Ovary (tissue), 9 donors: ENCODE measurements around the gene FOXL2. TPM values are rescaled to one million over a fixed set of nuclear protein-coding genes. Genes with fewer than 3 reads are reported as not detected.

Source experiments
- DNase-seq, 5 donors: peaks; one replicate each; pipeline ENCODE4 v3.0.0-alpha.2; 2019 to 2020
- H3K27ac ChIP-seq, 2 donors: fragments of 200-600 bp; one replicate each; pipeline versions ENCODE4 v1.5.1 to v1.8.0; 2019 to 2022
- H3K27me3 ChIP-seq: fragments of 200-600 bp; one replicate; pipeline ENCODE4 v1.8.0; 2022
- H3K36me3 ChIP-seq: fragments of 200-600 bp; sonication (generic); one replicate; pipeline ENCODE4 v1.5.1; 2019
- H3K4me1 ChIP-seq: one replicate; pipeline ENCODE4 v1.8.1; 2013; ENCODE audit warnings: mild to moderate bottlenecking, moderate library complexity; ENCODE audit not compliant: insufficient read depth
- H3K4me3 ChIP-seq: fragments of 200-600 bp; sonication (generic); one replicate; pipeline ENCODE4 v1.5.1; 2017
- H3K9me3 ChIP-seq, 2 donors: fragments of 200-600 bp in 1 of 2; sonication (generic) in 1 of 2; one replicate each; pipeline versions ENCODE4 v1.5.1 to v1.8.1; 2013 to 2019; ENCODE audit warnings: mild to moderate bottlenecking in 1 of 2, moderate library complexity in 1 of 2
- EP300 ChIP-seq: sonication (generic); formaldehyde crosslinking; IDR thresholded peaks from one replicate; pipeline ENCODE4 v1.6.1; 2017; ENCODE audit warnings: antibody characterized with exemption
- POLR2A ChIP-seq: fragments of 450-650 bp; IDR thresholded peaks from one replicate; pipeline ENCODE4 v1.6.1; 2017; ENCODE audit warnings: antibody characterized with exemption, mild to moderate bottlenecking, moderate library complexity
- WGBS, 3 donors: extraction: QIAGEN DNeasy Blood & Tissue Kit in 1 of 3; methylation state at CpG; one replicate each; pipeline versions ENCODE4 v1.1.5 to v1.1.7; 2013 to 2017; 5-methylcytosine and 5-hydroxymethylcytosine counted together
- intact Hi-C, 4 donors: fragments of 100-400 bp; cut with DNase I; formaldehyde crosslinking; loops; one replicate each; pipeline versions ENCODE4 v1.11.0 to v1.15.1; 2022 to 2023
- polyA plus RNA-seq, 2 donors: library from polyadenylated mRNA; stranded (reverse); fragments of 200-250 nt in 1 of 2; fragments of 350-450 nt in 1 of 2; fragmentation: Illumina TruSeq in 1 of 2; extraction: RNeasy Lipid Tissue Mini Kit (QIAGEN cat#74804) in 1 of 2; gene quantifications; one replicate each; pipeline ENCODE4 v1.2.3, GENCODE V29; 2013 to 2014
- total RNA-seq, 7 donors: library from RNA; depleted of rRNA in 2 of 7; stranded (reverse); fragments of >200 nt in 2 of 7; fragmentation: NEBNext Ultra II Directional in 3 of 7; extraction: Animal tissue kit (Norgen Biotek cat#: 25700) in 3 of 7; gene quantifications; one replicate each; pipeline versions ENCODE4 v1.1.0 to v1.2.4, GENCODE V29; 2016 to 2023
- TF ChIP-seq, protein P1 (sequence below), 3 donors: fragments of 450-650 bp in 2 of 3; fragments of 200-600 bp in 1 of 3; IDR thresholded peaks; one replicate each; pipeline versions ENCODE4 v1.5.1 to v1.8.0; 2016 to 2022; ENCODE audit warnings: antibody characterized with exemption in 3 of 3, mild to moderate bottlenecking in 1 of 3
- donor health status: DM: no; HTN: no; CAD: no; lungs with moderate emphysema.
- donor health status: DM: no; HTN: no; CAD: no.
- donor health status: Bipolar disorder and iron deficiency.
- donor health status: DM: yes; HTN: yes; CAD: no.
- donor health status: DM: no; HTN: no; CAD: no.
- donor health status: DM: yes; HTN: yes; CAD: no.

The FOXL2 gene
- total and polyA plus RNA-seq, 9 donors = 22.7 to 184 (median 88.8) TPM

DNA sequence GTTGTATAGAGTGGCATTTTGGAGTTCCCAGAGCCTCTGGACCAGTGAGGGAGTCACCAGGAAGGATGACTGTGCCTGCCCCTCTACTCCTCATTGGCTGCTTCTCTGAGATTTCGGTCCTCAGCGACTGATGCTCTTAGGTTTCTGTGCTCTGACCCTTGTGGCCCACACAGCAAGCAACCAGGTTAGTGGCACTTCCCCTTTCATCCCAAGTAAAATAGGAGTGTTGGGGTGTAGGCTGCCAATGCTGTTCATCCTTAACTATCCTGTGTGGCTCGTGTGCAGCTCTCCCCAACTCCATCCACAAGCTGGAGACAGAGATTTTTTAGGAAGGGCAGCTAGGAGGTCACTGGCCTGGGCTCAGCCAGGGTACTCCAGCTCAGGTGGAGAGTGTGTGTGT, 37.9 kb upstream of the FOXL2 start:
- H3K36me3 ChIP-seq = no peaks in the 10 kb centered on the region
- TF ChIP-seq POLR2A = no peak
- TF ChIP-seq, protein P1, sequence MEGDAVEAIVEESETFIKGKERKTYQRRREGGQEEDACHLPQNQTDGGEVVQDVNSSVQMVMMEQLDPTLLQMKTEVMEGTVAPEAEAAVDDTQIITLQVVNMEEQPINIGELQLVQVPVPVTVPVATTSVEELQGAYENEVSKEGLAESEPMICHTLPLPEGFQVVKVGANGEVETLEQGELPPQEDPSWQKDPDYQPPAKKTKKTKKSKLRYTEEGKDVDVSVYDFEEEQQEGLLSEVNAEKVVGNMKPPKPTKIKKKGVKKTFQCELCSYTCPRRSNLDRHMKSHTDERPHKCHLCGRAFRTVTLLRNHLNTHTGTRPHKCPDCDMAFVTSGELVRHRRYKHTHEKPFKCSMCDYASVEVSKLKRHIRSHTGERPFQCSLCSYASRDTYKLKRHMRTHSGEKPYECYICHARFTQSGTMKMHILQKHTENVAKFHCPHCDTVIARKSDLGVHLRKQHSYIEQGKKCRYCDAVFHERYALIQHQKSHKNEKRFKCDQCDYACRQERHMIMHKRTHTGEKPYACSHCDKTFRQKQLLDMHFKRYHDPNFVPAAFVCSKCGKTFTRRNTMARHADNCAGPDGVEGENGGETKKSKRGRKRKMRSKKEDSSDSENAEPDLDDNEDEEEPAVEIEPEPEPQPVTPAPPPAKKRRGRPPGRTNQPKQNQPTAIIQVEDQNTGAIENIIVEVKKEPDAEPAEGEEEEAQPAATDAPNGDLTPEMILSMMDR (IDR thresholded peaks at IDR 0.05) = no peak
- TF ChIP-seq EP300 = no peak
- H3K4me3 ChIP-seq = no peak overlapping the region
- intact Hi-C loops = loop anchor here in 1 of 4 donors (5.0 kb wide), 1 partner anchor 48 kb away; no protein-coding TSS in a partner anchor
- no peaks in the 10 kb centered on the region for H3K27me3 ChIP-seq
- no peak for DNase-seq
- no peak overlapping the region for H3K27ac ChIP-seq
- no peaks in the 10 kb centered on the region for H3K9me3 ChIP-seq
- peaks cover 4% of the 10 kb centered on the region for H3K4me1 ChIP-seq
- 47 to 56% (median 50%) methylated on average over 3 of the region's 3 CpGs for WGBS, 3 donors

DNA sequence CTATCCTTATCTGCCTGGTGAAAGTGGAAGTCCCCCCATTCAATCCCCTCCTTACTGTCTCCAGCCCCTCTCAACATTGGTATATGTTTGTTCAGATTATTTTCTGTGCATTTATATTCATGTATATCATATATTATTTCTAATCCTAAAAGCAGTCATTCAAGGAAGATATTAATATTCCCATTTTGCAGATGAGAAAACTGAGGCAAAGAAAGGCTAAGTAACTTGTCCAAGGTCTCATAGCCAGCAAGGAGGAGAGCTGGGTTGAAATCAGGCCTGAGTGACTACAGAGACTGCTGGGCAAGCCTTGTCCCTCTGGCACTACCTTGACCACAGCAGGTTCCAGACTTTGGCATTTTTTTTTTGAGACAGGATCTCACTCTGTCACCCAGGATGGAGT, 29.1 kb upstream of the FOXL2 start:
- Histone ChIP-seq H3K27me3 (no peaks in the 10 kb centered on the region), H3K4me3 (no peak overlapping the region), H3K4me1 (peaks cover 3% of the 10 kb centered on the region), H3K9me3 (no peaks in the 10 kb centered on the region), H3K36me3 (no peaks in the 10 kb centered on the region), H3K27ac (no peak overlapping the region)
- intact Hi-C loops = no loop called here
- DNase-seq = no peak
- TF ChIP-seq EP300 (no peak), POLR2A (no peak)
- TF ChIP-seq, protein P1 (IDR thresholded peaks at IDR 0.05) = no peak

GRCh38 chr3:138975351-138975750, 28.4 kb upstream of the FOXL2 start:
- 93 to 98% (median 97%) methylated on average over 8 of the region's 8 CpGs for WGBS, 3 donors
- H3K4me1 ChIP-seq = peaks cover 3% of the 10 kb centered on the region
- H3K9me3 ChIP-seq = no peaks in the 10 kb centered on the region
- H3K4me3 ChIP-seq = no peak overlapping the region
- no peak overlapping the region for H3K27ac ChIP-seq
- no peaks in the 10 kb centered on the region for H3K36me3 ChIP-seq
- H3K27me3 ChIP-seq = no peaks in the 10 kb centered on the region
- DNase-seq = no peak
- intact Hi-C loops = no loop called here
- TF ChIP-seq, protein P1 (IDR thresholded peaks at IDR 0.05) = no peak
- TF ChIP-seq POLR2A (no peak), EP300 (no peak)

- intact Hi-C loops = no loop called here
- DNase-seq = no peak
- Histone ChIP-seq H3K4me3 (no peak overlapping the region), H3K36me3 (no peaks in the 10 kb centered on the region), H3K9me3 (no peaks in the 10 kb centered on the region), H3K27ac (no peak overlapping the region), H3K4me1 (no peaks in the 10 kb centered on the region), H3K27me3 (no peaks in the 10 kb centered on the region)
- TF ChIP-seq, protein P1 (IDR thresholded peaks at IDR 0.05) = no peak
- no peak for TF ChIP-seq POLR2A
- TF ChIP-seq EP300 = no peak
- WGBS, 3 donors = 84 to 86% (median 86%) methylated on average over 5 of the region's 5 CpGs
Observed at GRCh38 chr3:138974462-138974861, 27.5 kb upstream of the FOXL2 start.
